Measurements from ENCODE around the gene NUP93.

The NUP93 gene

GRCh38 chr16:56877486-56878182 is 147.7 kb downstream of the NUP93 start:
- no peak overlapping the region for H3K4me3 Mint-ChIP-seq
- no peaks in the 10 kb centered on the region for H3K36me3 Mint-ChIP-seq (ENCODE audit: low read depth)
- no peaks in the 10 kb centered on the region for H3K27me3 Mint-ChIP-seq (ENCODE audit: low read depth)
- TF ChIP-seq CTCF (IDR thresholded peaks at IDR 0.05; ENCODE audit: unreplicated experiment in 3 of 3): no peak
- peaks cover 7% of the 10 kb centered on the region for H3K4me1 Mint-ChIP-seq
- no peaks in the 10 kb centered on the region for H3K9me3 Mint-ChIP-seq
- no peak overlapping the region for H3K27ac Mint-ChIP-seq

GRCh38 chr16:56878282-56878854 is 148.4 kb downstream of the NUP93 start:
- Mint-ChIP-seq H3K9me3 (no peaks in the 10 kb centered on the region), H3K27ac (no peak overlapping the region), H3K27me3 (ENCODE audit: low read depth) (no peaks in the 10 kb centered on the region), H3K4me3 (no peak overlapping the region), H3K36me3 (ENCODE audit: low read depth) (no peaks in the 10 kb centered on the region), H3K4me1 (peaks cover 7% of the 10 kb centered on the region)
- TF ChIP-seq CTCF (IDR thresholded peaks at IDR 0.05; ENCODE audit: unreplicated experiment in 3 of 3): no peak

DNA sequence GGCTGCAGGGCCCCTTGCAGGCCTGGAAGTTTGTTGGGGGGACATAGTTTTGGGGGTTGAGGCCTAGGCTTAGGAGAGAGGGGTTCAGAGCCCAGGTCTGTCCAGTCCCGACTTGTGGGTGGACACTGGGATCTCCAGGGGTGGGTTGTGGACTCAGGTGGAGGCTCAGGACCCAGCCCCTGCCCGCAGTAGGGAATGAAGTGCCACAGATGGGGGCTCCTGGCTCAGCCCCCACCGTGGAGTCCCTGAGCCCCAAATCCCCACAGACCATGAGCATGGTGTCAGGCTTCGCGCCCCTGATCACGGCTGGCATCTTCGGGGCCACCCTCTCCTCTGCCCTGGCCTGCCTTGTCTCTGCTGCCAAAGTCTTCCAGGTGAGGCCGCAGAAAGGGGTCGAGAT is 149.3 kb downstream of the NUP93 start:
- H3K27me3 Mint-ChIP-seq (ENCODE audit: low read depth): no peaks in the 10 kb centered on the region
- H3K27ac Mint-ChIP-seq: no peak overlapping the region
- no peak for TF ChIP-seq CTCF (IDR thresholded peaks at IDR 0.05; ENCODE audit: unreplicated experiment in 3 of 3)
- no peaks in the 10 kb centered on the region for H3K9me3 Mint-ChIP-seq
- no peak overlapping the region for H3K4me3 Mint-ChIP-seq
- H3K36me3 Mint-ChIP-seq (ENCODE audit: low read depth): no peaks in the 10 kb centered on the region
- H3K4me1 Mint-ChIP-seq: peaks cover 7% of the 10 kb centered on the region

DNA sequence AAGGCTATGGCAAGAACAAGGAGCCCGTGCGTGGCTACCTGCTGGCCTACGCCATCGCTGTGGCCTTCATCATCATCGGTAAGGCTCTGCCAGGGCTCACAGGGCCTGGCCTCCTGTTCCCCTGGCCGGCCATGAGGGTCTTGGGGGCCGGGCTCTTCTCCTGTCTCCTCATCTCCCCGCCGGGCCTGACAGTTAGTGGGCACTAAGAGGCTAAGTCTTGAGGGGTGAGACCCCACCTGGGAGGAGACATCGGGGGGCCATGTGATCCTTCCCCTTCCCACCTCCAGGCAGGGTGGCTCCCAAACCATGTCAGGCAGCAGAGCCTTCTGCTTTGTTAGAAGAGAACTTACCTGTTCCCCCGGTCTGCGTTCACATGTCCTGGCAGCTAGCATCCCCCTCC is 150.2 kb downstream of the NUP93 start:
- no peaks in the 10 kb centered on the region for H3K9me3 Mint-ChIP-seq
- H3K4me1 Mint-ChIP-seq: peaks cover 1% of the 10 kb centered on the region
- no peaks in the 10 kb centered on the region for H3K27me3 Mint-ChIP-seq (ENCODE audit: low read depth)
- H3K27ac Mint-ChIP-seq: no peak overlapping the region
- H3K4me3 Mint-ChIP-seq: no peak overlapping the region
- no peak for TF ChIP-seq CTCF (IDR thresholded peaks at IDR 0.05; ENCODE audit: unreplicated experiment in 3 of 3)
- no peaks in the 10 kb centered on the region for H3K36me3 Mint-ChIP-seq (ENCODE audit: low read depth)

- Mint-ChIP-seq H3K27me3 (ENCODE audit: low read depth) (no peaks in the 10 kb centered on the region), H3K9me3 (no peaks in the 10 kb centered on the region), H3K4me1 (no peaks in the 10 kb centered on the region), H3K4me3 (no peak overlapping the region), H3K36me3 (ENCODE audit: low read depth) (no peaks in the 10 kb centered on the region), H3K27ac (no peak overlapping the region)
- no peak for TF ChIP-seq CTCF (IDR thresholded peaks at IDR 0.05; ENCODE audit: unreplicated experiment in 3 of 3)
Observed at GRCh38 chr16:56880685-56881084, 150.8 kb downstream of the NUP93 start.

Data from nephron (organoid).